Measurements from ENCODE around the gene FUZ.

Gene FUZ

DNA sequence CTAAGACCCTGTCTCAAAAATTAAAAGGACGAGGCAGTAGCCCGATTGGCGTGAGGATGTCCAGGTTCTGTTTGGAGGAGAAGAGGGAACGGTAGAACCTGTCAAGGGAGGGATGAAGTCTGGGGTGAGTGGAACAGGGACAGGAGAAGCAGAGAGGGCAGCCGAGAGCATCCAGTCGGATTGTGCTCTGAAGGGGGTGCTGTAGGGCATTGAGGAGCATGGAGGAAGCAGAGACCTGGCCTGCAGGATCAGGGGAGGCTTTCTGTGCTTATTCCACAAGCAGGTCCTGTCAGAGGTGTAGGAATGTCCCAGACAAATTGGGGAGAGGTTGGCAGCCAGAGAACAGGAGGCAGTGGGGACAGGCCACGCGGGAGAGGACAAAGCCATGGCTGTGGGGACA is 32.2 kb downstream of the FUZ start:
- DNase-seq (ENCODE audit: low spot score), result no peak

DNA sequence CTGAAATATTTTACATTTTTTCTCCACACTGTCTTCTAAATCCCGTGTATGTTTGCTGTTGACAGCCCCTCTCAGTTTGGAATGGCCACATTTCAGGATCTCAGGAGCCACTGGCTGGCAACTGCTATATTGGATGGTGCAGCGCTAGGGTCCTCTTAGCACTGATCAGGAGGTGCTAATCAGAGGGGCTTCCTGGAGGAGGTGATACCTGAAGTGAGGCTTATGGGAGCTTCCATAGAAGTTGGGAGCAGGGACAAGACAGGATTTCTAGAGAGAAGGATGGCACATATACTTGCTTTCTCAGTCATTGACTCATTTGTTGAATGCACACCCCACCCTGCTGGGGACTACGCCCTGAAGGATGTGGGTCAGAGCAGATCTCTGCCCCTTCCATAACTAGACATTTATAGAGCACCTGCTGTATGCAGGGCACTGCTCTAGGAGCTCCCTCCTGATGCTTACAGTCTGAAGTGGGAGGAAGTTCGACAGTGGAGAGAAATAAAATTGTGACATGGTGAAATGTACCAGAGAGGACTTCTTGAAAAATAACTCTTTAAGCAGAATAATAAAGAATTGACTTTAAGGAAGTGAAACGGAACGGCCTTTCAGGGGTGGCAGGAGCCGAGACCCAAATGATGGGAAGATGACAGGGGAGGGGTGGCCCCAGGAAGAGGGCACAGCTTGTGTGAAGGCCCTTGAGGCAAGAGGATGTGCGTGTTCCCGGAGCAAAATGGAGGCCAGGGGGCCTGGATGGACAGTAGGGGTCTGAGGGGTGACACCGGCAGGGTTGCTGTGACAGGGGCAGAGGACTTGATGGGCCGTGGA is 33.1 kb downstream of the FUZ start:
- DNase-seq (ENCODE audit: low spot score), result no peak

DNA sequence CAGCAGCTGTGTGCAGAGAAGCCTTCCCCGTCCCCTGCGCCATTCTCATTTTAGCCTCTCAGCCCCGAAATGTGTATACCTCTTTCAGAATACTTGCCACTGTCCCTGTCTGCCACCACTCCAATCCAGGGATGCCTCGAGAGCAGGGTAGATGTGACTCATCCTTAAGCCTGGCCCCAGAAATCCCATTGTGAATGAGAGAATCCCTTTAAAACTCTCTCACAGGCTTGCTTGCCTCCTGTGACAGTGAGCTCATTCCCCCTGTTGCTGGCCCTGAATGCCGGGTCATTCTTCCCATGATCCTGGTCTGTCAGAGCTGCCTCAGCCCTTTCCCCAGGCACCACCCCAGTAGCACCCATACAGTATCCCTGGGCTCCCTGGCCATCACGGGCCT is 36.7 kb downstream of the FUZ start:
- DNase-seq (ENCODE audit: low spot score), result no peak

GRCh38 chr19:49775742-49776370 is 37.2 kb downstream of the FUZ start:
- DNase-seq (ENCODE audit: low spot score), result no peak

DNA sequence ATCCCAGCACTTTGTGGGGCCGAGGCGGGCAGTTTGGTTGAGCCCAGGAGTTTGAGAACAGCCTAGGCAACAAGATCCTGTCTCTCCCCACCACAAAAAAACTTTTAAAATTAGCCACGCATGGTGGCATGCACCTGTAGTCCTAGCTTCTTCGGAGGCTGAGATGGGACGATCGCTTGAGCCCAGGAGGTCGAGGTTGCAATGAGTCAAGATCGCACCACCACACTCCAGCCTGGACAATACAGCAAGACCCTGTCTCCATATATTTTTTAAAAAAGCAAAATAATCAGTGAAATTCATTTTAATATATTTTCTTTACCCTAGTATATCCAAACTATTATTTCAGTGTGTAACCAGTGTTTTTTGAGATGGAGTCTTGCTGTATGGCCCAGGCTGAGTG is 38.1 kb downstream of the FUZ start:
- no peak for DNase-seq (ENCODE audit: low spot score)

GRCh38 chr19:49773663-49774350 is 39.3 kb downstream of the FUZ start:
- DNase-seq (ENCODE audit: low spot score), result no peak

DNA sequence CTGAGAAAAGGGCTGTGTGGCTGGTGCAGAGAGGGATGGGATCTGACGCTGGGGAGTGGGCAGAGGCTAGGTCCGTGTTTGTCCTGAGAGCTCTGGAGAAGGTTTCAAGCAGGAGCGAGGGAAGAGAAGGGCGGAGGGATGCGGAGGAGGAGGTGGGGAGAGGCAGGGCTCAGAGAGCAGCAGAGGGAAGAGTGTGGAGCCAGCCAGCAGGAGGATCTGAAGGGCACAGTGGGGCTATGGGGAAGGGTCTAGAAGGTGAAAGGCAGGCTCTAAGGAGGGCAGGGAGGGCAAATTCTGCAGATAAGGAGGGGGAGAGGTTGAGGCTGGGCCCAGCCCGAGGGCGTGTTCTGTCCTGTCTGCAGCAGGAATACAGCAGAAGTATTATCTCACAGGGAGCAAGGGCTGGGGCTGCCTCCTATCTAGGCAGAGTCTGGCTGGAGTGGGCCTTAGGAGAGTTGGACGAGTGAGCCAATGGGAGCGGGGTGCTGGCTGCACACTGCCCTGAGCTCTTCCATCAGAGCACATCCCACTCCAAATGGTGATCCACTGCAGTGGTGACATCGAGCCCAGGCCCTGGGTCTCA is 40.2 kb downstream of the FUZ start:
- DNase-seq (ENCODE audit: low spot score), result no peak

DNA sequence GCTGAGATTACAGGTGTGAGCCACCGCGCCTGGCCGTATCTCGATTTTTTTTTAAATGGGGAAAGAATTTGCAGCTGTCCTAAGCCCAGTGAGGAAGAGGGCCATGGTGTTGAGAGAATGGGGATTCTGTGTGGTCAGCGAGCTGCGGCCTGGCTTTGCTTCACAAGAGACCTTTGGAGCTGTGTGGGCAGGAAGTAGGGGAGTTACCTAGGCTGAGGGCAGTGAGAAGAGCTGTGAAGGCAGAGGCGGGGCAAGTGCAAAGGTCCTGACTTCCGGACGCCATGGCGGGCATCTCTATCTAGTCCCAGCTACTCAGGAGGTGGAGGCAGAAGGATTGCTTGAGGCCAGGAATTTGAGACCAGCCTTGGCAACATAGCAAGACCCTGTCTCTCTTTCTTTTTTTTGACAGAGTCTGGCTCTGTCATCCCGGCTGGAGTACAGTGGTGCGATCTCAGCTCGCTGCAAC is 41.4 kb downstream of the FUZ start:
- no peak for DNase-seq (ENCODE audit: low spot score)

- no peak for DNase-seq (ENCODE audit: low spot score)
Measured at GRCh38 chr19:49770529-49770928, 42.6 kb downstream of the FUZ start.

GRCh38 chr19:49767967-49768581 is 45.0 kb downstream of the FUZ start:
- DNase-seq (ENCODE audit: low spot score), result no peak

GRCh38 chr19:49767381-49767780 is 45.7 kb downstream of the FUZ start:
- DNase-seq (ENCODE audit: low spot score), result no peak

DNA sequence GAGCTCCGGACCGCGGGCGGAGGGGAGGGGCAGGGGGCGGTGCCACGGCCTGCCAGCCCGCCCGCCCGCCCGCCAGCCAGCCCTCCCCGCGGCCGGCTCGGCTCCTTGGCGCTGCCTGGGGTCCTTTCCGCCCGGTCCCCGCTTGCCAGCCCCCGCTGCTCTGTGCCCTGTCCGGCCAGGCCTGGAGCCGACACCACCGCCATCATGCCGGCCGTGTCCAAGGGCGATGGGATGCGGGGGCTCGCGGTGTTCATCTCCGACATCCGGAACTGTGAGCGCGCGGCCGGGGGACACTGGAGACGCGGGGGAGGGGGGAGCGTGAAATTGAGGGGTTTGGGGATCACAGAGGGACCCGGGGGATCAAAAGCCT is 46.2 kb downstream of the FUZ start, which contains the start of gene AP2A1:
Gene AP2A1 (plus strand): TSS at position 72 of the 370 bp plus-strand sequence. CDS start 133 bp downstream, at position 205.
- no peak for DNase-seq (ENCODE audit: low spot score)

GRCh38 chr19:49766007-49766929 is 46.8 kb downstream of the FUZ start:
- peak; percentile 100 for DNase-seq (ENCODE audit: low spot score)

DNA sequence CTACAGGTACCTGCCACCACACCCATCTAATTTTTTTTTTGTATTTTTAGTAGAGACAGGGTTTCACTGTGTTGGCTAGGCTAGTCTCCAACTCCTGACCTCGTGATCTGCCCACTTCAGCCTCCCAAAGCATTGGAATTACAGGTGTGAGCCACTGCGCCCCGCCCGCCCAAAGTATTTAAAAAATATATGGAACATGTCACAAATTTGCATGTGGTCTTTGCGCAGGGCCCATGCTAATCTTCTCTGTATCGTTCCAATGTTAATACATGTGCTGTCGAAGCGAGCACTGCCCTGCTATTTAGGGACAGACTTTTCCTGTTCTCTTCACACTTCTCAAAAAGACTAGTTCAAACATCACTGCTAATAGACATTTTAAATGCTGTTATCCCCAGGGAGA is 48.8 kb downstream of the FUZ start:
- no peak for DNase-seq (ENCODE audit: low spot score)

DNA sequence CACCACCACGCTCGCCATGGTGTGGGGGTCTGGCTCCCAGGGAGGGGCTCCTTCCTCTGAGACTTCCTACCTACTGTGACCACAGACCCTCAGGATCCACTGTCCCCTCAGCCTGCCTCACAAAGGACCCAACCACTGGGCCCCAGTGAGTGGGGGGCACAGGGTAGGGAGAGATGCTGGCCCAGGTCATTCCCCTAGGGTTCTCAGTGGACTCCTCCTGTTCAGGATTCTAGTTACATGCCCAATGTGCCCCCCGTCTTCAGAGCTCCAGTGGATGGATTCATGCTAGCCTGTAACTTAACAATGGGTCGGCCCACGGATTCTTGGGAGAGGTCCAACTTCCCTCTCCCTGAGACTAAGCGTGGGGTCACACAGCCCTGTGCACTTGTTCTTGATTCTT is 49.9 kb downstream of the FUZ start, which contains the start of gene TSKS:
Gene TSKS (minus strand): TSS at position 77 of the 400 bp plus-strand sequence. CDS start 59 bp downstream, at position 18.
- no peak for DNase-seq (ENCODE audit: low spot score)

DNA sequence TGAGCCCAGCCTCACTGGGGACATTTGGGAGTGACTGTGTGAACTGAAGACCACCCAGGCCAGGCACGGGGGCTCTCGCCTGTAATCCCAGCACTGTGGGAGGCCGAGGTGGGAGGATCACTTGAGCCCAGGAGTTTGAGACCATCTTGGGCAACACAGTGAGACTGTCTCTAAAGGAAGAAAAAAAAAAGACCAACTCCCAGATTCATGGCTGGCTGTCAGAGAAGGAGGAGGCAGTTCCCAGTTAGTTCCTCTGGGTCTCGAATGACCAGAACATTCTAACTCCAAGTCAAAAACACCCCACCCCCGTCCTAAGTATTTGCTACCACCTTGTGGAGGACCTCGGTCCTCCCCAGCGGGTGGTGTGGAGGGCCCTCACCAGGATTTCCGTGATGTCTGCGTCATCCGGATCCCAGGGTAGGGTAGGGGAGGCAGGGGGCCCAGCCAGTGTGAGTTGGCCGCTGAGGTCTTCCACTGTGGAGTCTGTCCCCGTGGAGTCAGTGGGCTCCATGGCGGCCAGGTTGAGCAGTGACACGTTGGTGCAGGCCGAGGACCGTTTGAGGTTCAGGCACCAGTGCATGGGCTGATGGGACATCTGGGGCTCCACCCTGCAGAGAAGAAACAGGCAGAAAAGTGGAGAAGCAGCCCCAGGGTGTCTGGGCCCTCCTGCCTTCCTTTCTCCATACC is 51.3 kb downstream of the FUZ start:
- DNase-seq (ENCODE audit: low spot score), result no peak

DNA sequence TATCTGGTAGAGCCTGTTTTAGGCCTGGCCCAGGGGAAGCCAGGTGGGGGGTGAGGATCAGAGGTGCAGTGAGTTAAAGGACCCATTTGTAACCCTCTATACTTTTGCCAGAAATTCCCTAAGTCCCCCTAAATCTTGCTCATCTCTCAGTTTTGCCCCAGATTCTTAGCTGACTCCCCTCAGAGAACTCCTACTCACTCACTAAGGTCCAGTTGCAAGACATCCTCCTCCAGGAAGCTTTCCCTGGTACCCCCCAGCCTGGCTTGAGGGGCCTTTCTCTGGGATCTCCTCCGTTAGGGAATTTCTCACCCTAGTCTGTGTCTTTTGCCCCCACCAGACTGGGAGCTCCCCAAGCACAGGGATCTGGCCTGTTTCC is 51.9 kb downstream of the FUZ start:
- no peak for DNase-seq (ENCODE audit: low spot score)

GRCh38 chr19:49758292-49758691 is 54.8 kb downstream of the FUZ start:
- no peak for DNase-seq (ENCODE audit: low spot score)

All from NAMALWA (cell line).